ENCODE results near the gene DHRS2. TPM values are rescaled to one million over a fixed set of nuclear protein-coding genes. Genes with fewer than 3 reads are reported as not detected.

The DHRS2 gene
- total and polyA plus RNA-seq, 2 of the 13 experiments (the other 11 are each of a cell fraction or from before 2014, with no cell fraction given), result 1,621 to 3,021 TPM

- TF ChIP-seq ZHX1 (CRISPR knock-in tag; IDR thresholded peaks at IDR 0.05; ENCODE audit: low read depth), result no peak
- TF ChIP-seq U2AF1 (optimal IDR thresholded peaks at IDR 0.05; ENCODE audit: low read depth, low read length), result no peak
- no peak for TF ChIP-seq RBAK (CRISPR knock-in tag; IDR thresholded peaks at IDR 0.05)
- peak; percentile 24; the same call in 1 of the 2 replicates for TF ChIP-seq AHR (CRISPR knock-in tag; IDR thresholded peaks at IDR 0.05)
- no peak for TF ChIP-seq IKZF1 (IDR thresholded peaks at IDR 0.05)
- no peak for TF ChIP-seq HNF1A (IDR thresholded peaks at IDR 0.05; ENCODE audit: low read depth)
- no peak for TF ChIP-seq HNF1A (CRISPR knock-in tag; IDR thresholded peaks at IDR 0.05; ENCODE audit: borderline replicate concordance)
- no peak for TF ChIP-seq ZNF788 (CRISPR knock-in tag; IDR thresholded peaks at IDR 0.05; ENCODE audit: borderline replicate concordance)
- TF ChIP-seq, protein P1, sequence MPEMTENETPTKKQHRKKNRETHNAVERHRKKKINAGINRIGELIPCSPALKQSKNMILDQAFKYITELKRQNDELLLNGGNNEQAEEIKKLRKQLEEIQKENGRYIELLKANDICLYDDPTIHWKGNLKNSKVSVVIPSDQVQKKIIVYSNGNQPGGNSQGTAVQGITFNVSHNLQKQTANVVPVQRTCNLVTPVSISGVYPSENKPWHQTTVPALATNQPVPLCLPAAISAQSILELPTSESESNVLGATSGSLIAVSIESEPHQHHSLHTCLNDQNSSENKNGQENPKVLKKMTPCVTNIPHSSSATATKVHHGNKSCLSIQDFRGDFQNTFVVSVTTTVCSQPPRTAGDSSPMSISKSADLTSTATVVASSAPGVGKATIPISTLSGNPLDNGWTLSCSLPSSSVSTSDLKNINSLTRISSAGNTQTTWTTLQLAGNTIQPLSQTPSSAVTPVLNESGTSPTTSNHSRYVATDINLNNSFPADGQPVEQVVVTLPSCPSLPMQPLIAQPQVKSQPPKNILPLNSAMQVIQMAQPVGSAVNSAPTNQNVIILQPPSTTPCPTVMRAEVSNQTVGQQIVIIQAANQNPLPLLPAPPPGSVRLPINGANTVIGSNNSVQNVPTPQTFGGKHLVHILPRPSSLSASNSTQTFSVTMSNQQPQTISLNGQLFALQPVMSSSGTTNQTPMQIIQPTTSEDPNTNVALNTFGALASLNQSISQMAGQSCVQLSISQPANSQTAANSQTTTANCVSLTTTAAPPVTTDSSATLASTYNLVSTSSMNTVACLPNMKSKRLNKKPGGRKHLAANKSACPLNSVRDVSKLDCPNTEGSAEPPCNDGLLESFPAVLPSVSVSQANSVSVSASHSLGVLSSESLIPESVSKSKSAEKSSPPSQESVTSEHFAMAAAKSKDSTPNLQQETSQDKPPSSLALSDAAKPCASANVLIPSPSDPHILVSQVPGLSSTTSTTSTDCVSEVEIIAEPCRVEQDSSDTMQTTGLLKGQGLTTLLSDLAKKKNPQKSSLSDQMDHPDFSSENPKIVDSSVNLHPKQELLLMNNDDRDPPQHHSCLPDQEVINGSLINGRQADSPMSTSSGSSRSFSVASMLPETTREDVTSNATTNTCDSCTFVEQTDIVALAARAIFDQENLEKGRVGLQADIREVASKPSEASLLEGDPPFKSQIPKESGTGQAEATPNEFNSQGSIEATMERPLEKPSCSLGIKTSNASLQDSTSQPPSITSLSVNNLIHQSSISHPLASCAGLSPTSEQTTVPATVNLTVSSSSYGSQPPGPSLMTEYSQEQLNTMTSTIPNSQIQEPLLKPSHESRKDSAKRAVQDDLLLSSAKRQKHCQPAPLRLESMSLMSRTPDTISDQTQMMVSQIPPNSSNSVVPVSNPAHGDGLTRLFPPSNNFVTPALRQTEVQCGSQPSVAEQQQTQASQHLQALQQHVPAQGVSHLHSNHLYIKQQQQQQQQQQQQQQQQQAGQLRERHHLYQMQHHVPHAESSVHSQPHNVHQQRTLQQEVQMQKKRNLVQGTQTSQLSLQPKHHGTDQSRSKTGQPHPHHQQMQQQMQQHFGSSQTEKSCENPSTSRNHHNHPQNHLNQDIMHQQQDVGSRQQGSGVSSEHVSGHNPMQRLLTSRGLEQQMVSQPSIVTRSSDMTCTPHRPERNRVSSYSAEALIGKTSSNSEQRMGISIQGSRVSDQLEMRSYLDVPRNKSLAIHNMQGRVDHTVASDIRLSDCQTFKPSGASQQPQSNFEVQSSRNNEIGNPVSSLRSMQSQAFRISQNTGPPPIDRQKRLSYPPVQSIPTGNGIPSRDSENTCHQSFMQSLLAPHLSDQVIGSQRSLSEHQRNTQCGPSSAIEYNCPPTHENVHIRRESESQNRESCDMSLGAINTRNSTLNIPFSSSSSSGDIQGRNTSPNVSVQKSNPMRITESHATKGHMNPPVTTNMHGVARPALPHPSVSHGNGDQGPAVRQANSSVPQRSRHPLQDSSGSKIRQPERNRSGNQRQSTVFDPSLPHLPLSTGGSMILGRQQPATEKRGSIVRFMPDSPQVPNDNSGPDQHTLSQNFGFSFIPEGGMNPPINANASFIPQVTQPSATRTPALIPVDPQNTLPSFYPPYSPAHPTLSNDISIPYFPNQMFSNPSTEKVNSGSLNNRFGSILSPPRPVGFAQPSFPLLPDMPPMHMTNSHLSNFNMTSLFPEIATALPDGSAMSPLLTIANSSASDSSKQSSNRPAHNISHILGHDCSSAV (CRISPR knock-in tag; IDR thresholded peaks at IDR 0.05; ENCODE audit: borderline replicate concordance), result no peak
- TF ChIP-seq, protein P2, sequence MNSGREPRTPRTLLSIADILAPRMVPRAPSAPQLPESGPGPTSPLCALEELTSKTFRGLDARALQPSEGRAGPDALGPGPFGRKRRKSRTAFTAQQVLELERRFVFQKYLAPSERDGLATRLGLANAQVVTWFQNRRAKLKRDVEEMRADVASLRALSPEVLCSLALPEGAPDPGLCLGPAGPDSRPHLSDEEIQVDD (CRISPR knock-in tag; IDR thresholded peaks at IDR 0.05; ENCODE audit: borderline replicate concordance), result no peak
- no peak for TF ChIP-seq SP1 (IDR thresholded peaks at IDR 0.05)
- peak; percentile 51 for TF ChIP-seq SP1 (CRISPR knock-in tag; IDR thresholded peaks at IDR 0.05)
- TF ChIP-seq ZSCAN31 (CRISPR knock-in tag; IDR thresholded peaks at IDR 0.05; ENCODE audit: low read depth), result no peak
- TF ChIP-seq POLR2AphosphoS2 (IDR thresholded peaks at IDR 0.05; ENCODE audit: low read depth, low read length), result peak; percentile 96
Observed at GRCh38 chr14:23645812-23646647, 9.9 kb downstream of the DHRS2 start (continued).

Measured in HepG2 (cell line).